ENCODE data around the gene EMILIN3. TPM values are rescaled to one million over a fixed set of nuclear protein-coding genes. Genes with fewer than 3 reads are reported as not detected.

EMILIN3 gene
- polyA plus RNA-seq, 2 of the 4 experiments (the other 2 are of a cell fraction): 0.06 to 0.58 TPM

DNA sequence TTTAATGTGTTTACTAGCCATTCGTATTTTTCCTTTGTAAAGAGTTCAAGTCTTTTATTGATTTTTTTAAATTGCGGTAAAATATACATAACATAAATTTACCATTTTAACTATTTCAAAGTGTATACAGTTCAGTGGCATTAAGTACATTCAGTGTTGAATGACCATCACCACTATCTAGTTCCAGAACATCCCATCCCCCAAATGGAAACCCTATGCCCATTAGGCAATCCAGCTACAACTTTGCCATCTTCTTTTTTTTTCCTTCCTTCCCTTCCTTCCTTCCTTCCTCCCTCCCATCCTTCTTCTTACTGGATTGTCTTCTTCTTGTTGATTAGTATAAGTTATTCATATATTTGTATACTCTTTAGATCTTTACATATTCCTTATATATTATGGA is 17.4 kb downstream of the EMILIN3 start:
- Histone ChIP-seq H3K4me1 (no peaks in the 10 kb centered on the region), H3K4me3 (no peak overlapping the region), H3K4me2 (no peak overlapping the region), H3K27ac (no peak overlapping the region), H3K9me3 (no peaks in the 10 kb centered on the region)
- ChIA-PET CTCF (interaction anchor here (1.1 to 3.2 kb wide), 3 partner anchors 9 to 213 kb away, joined by 3 to 26 read pairs (median 3); partner anchors contain the start of gene LPIN3), POLR2A (no interaction called here)
- TF ChIP-seq HOXB5 (CRISPR knock-in tag; IDR thresholded peaks at IDR 0.05) (no peak), HOXB13 (CRISPR knock-in tag; IDR thresholded peaks at IDR 0.05; ENCODE audit: low read depth) (no peak), FOSL2 (IDR thresholded peaks at IDR 0.05) (no peak), FOSL2 (CRISPR knock-in tag; IDR thresholded peaks at IDR 0.05) (no peak), RAD21 (conservative IDR thresholded peaks at IDR 0.05 in 1 of 2, IDR thresholded peaks at IDR 0.05 in 1 of 2) (no peak), NFE2L2 (conservative IDR thresholded peaks at IDR 0.05; ENCODE audit: low read length) (no peak), FOXS1 (CRISPR knock-in tag; IDR thresholded peaks at IDR 0.05) (no peak), KDM5A (IDR thresholded peaks at IDR 0.05) (no peak), CHD2 (IDR thresholded peaks at IDR 0.05; ENCODE audit: low read length, partially characterized antibody) (no peak), EP300 (IDR thresholded peaks at IDR 0.05) (no peak)
- TF ChIP-seq, protein P1, sequence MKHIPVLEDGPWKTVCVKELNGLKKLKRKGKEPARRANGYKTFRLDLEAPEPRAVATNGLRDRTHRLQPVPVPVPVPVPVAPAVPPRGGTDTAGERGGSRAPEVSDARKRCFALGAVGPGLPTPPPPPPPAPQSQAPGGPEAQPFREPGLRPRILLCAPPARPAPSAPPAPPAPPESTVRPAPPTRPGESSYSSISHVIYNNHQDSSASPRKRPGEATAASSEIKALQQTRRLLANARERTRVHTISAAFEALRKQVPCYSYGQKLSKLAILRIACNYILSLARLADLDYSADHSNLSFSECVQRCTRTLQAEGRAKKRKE (CRISPR knock-in tag; IDR thresholded peaks at IDR 0.05; ENCODE audit: low read depth): no peak
- TF ChIP-seq, protein P2, sequence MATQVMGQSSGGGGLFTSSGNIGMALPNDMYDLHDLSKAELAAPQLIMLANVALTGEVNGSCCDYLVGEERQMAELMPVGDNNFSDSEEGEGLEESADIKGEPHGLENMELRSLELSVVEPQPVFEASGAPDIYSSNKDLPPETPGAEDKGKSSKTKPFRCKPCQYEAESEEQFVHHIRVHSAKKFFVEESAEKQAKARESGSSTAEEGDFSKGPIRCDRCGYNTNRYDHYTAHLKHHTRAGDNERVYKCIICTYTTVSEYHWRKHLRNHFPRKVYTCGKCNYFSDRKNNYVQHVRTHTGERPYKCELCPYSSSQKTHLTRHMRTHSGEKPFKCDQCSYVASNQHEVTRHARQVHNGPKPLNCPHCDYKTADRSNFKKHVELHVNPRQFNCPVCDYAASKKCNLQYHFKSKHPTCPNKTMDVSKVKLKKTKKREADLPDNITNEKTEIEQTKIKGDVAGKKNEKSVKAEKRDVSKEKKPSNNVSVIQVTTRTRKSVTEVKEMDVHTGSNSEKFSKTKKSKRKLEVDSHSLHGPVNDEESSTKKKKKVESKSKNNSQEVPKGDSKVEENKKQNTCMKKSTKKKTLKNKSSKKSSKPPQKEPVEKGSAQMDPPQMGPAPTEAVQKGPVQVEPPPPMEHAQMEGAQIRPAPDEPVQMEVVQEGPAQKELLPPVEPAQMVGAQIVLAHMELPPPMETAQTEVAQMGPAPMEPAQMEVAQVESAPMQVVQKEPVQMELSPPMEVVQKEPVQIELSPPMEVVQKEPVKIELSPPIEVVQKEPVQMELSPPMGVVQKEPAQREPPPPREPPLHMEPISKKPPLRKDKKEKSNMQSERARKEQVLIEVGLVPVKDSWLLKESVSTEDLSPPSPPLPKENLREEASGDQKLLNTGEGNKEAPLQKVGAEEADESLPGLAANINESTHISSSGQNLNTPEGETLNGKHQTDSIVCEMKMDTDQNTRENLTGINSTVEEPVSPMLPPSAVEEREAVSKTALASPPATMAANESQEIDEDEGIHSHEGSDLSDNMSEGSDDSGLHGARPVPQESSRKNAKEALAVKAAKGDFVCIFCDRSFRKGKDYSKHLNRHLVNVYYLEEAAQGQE (IDR thresholded peaks at IDR 0.05): no peak
- TF ChIP-seq, protein P3, sequence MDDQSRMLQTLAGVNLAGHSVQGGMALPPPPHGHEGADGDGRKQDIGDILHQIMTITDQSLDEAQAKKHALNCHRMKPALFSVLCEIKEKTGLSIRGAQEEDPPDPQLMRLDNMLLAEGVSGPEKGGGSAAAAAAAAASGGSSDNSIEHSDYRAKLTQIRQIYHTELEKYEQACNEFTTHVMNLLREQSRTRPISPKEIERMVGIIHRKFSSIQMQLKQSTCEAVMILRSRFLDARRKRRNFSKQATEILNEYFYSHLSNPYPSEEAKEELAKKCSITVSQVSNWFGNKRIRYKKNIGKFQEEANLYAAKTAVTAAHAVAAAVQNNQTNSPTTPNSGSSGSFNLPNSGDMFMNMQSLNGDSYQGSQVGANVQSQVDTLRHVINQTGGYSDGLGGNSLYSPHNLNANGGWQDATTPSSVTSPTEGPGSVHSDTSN (IDR thresholded peaks at IDR 0.05): no peak
- TF ChIP-seq, protein P4, sequence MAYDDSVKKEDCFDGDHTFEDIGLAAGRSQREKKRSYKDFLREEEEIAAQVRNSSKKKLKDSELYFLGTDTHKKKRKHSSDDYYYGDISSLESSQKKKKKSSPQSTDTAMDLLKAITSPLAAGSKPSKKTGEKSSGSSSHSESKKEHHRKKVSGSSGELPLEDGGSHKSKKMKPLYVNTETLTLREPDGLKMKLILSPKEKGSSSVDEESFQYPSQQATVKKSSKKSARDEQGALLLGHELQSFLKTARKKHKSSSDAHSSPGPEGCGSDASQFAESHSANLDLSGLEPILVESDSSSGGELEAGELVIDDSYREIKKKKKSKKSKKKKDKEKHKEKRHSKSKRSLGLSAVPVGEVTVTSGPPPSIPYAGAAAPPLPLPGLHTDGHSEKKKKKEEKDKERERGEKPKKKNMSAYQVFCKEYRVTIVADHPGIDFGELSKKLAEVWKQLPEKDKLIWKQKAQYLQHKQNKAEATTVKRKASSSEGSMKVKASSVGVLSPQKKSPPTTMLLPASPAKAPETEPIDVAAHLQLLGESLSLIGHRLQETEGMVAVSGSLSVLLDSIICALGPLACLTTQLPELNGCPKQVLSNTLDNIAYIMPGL (CRISPR knock-in tag; IDR thresholded peaks at IDR 0.05; ENCODE audit: borderline replicate concordance): no peak
- TF ChIP-seq, protein P5, sequence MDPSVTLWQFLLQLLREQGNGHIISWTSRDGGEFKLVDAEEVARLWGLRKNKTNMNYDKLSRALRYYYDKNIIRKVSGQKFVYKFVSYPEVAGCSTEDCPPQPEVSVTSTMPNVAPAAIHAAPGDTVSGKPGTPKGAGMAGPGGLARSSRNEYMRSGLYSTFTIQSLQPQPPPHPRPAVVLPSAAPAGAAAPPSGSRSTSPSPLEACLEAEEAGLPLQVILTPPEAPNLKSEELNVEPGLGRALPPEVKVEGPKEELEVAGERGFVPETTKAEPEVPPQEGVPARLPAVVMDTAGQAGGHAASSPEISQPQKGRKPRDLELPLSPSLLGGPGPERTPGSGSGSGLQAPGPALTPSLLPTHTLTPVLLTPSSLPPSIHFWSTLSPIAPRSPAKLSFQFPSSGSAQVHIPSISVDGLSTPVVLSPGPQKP (IDR thresholded peaks at IDR 0.05; ENCODE audit: low read depth, low read length): no peak
- TF ChIP-seq, protein P6, sequence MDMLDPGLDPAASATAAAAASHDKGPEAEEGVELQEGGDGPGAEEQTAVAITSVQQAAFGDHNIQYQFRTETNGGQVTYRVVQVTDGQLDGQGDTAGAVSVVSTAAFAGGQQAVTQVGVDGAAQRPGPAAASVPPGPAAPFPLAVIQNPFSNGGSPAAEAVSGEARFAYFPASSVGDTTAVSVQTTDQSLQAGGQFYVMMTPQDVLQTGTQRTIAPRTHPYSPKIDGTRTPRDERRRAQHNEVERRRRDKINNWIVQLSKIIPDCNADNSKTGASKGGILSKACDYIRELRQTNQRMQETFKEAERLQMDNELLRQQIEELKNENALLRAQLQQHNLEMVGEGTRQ (IDR thresholded peaks at IDR 0.05): no peak
- TF ChIP-seq, protein P7, sequence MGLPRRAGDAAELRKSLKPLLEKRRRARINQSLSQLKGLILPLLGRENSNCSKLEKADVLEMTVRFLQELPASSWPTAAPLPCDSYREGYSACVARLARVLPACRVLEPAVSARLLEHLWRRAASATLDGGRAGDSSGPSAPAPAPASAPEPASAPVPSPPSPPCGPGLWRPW (IDR thresholded peaks at IDR 0.05): no peak
- DNase-seq (ENCODE audit: low read depth in 1 of 2, low spot score in 1 of 2) (no peak), FAIRE-seq (no peak), ATAC-seq (no peak)
- WGBS (ENCODE audit: missing lambda C conversion rate): 89% methylated on average over 2 of the region's 2 CpGs
